NCI-H226 (cell line): ENCODE results near the gene ALOXE3.
A peak's percentile ranks its signal among the peaks of the same experiment; 100 is the strongest.
"Not testable (repeated sequence)": the region's sequence is repeated elsewhere in the genome, so short reads cannot be mapped to it uniquely, and the experiment has no call there.

Source experiments
- DNase-seq: peaks from one replicate; pipeline ENCODE4 v3.0.0-alpha.2; 2015

The ALOXE3 gene

GRCh38 chr17:8066841-8067775 lies 51.2 kb downstream of the ALOXE3 start:
- no peak for DNase-seq

- no peak for DNase-seq
Measured at GRCh38 chr17:8064561-8065019, 53.7 kb downstream of the ALOXE3 start.

- DNase-seq, result no peak
Measured at GRCh38 chr17:8063761-8064534, 54.4 kb downstream of the ALOXE3 start.

- DNase-seq, result no peak
Measured at GRCh38 chr17:8062807-8063483, 55.4 kb downstream of the ALOXE3 start.

- no peak for DNase-seq
Measured at GRCh38 chr17:8062435-8062806, 55.9 kb downstream of the ALOXE3 start.

- not testable (repeated sequence) for DNase-seq
Measured at GRCh38 chr17:8061851-8062250, 56.5 kb downstream of the ALOXE3 start.

- peak; percentile 35 for DNase-seq
Measured at GRCh38 chr17:8060274-8060673, 58.0 kb downstream of the ALOXE3 start.

- DNase-seq, result no peak
Measured at GRCh38 chr17:8059131-8059530, 59.2 kb downstream of the ALOXE3 start.

- DNase-seq, result peak; percentile 65
Measured at GRCh38 chr17:8057691-8058114, 60.6 kb downstream of the ALOXE3 start.

- DNase-seq, result no peak
Measured at GRCh38 chr17:8056976-8057625, 61.2 kb downstream of the ALOXE3 start.

GRCh38 chr17:8056232-8056975 lies 61.9 kb downstream of the ALOXE3 start:
- DNase-seq, result peak; percentile 40

GRCh38 chr17:8055851-8056231 lies 62.5 kb downstream of the ALOXE3 start:
- DNase-seq, result no peak

GRCh38 chr17:8053600-8053999 lies 64.7 kb downstream of the ALOXE3 start:
- DNase-seq, result no peak

GRCh38 chr17:8052256-8053252 lies 65.8 kb downstream of the ALOXE3 start:
- DNase-seq, result no peak

- DNase-seq, result no peak
Measured at GRCh38 chr17:8051831-8052230, 66.5 kb downstream of the ALOXE3 start.

GRCh38 chr17:8048736-8049135 lies 69.6 kb downstream of the ALOXE3 start:
- no peak for DNase-seq

- no peak for DNase-seq
Measured at GRCh38 chr17:8048236-8048635, 70.1 kb downstream of the ALOXE3 start.

- DNase-seq, result no peak
Measured at GRCh38 chr17:8047769-8048110, 70.6 kb downstream of the ALOXE3 start.

GRCh38 chr17:8046929-8047768 lies 71.2 kb downstream of the ALOXE3 start:
- no peak for DNase-seq
